GM10847 (cell line): ENCODE data around the gene CWC27.
A peak's percentile ranks its signal among the peaks of the same experiment; 100 is the strongest.

Source experiments
- POLR2A ChIP-seq: IDR thresholded peaks from 2 replicates; pipeline ENCODE4 v1.6.1; 2011; ENCODE audit not compliant: insufficient read length; ENCODE audit errors: extremely low read depth

Gene CWC27

DNA sequence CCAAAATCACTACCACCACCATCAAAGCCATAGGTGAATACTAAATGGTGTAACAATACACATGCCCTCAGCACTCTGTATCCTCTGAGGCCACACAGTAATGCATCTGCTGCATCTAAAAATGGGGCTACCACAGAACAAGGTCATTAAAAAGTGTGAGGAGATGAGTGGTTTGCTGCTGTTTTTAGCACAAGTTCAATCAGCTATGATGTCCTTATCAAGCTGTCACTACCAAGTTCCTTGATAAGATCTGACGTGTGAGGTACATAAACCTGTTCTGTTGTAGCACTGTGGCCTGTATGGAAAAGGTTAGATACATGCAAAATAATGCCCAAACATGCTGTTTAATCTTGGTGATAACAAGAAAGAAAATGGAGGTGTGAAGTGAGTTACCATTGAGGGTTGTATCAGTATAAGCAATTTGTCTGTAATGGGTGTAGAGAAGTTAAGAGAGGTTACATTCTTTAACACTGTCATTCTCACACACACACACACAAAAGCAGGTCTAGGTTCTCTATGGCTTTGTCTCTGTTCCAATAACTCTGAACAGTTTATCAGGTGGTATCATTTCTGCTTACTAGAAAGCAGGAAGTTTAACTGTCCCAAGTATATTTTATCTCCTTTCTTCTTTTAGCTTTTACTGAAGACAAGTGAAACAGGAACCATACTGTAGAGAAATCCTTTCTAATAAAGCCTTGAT is 252.9 kb downstream of the CWC27 start:
- TF ChIP-seq POLR2A = no peak

DNA sequence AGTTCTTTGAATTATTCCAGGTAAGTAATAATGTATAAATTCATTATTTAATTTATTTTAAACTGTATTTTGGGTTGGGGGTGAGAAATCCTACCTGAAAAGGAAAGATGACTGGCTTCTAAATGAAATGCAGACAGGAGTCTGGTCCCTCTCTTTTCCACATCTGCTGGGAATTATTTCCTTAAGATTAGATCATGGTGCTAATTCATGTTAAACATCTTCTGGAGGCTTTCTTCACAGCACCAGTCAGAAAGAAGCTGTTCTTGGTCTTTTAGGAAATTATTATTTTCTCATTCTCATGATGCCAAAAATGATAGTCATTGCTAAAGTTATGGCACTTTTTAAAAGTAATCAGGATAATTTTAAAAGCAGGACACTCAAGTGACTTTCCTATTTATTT is 254.2 kb downstream of the CWC27 start:
- no peak for TF ChIP-seq POLR2A

DNA sequence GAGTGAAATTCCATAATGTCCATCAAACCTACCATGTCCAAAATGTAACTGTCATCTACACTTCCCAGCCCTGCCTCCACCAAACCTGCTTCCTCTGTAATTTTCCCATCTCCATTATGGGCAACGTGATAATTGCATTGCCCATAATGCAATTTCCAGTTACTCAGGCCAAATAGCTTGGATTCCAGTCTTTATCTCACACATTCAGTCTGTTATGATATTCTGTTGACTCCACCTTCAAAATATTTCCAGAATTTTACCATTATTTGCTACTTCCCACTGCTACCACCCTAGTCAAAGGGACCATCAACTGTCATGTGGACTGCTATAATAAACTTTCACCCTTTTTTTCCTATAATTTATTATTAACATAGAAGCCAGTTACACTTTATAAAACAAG is 256.0 kb downstream of the CWC27 start:
- no peak for TF ChIP-seq POLR2A

DNA sequence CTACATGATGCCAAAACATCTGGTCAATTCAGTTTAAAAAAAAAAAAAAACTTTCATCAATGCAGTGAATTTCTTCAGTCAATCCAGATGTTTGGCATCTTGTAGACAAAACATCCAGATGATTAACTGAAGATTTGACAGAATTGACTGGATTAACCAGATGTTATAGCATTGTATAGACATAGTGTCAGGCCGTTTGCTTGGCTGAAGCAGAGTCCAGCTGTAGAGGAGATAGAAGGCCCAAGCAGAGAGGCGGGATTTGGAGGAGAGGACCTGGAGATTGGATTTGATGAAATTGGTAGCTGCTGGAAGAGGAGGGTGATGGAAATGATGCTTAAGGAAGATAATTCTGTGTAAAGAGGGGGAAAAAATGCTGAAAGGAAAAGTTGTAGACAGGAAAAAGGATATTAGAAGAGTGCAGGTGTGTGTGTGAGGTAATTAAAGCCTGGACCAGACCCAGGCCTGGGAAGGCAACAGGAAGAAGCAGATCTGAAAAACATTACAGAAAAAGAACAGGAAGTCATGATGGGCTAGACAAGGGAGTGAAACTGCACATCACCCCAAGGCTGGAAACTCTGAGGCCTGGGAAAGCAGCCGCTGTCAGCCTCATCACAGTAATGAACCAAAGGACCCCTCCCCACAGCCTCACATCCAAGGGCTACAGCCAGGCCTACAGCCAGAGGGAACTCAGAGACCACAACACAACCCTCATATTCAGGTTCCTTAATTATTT is 258.3 kb downstream of the CWC27 start:
- no peak for TF ChIP-seq POLR2A

DNA sequence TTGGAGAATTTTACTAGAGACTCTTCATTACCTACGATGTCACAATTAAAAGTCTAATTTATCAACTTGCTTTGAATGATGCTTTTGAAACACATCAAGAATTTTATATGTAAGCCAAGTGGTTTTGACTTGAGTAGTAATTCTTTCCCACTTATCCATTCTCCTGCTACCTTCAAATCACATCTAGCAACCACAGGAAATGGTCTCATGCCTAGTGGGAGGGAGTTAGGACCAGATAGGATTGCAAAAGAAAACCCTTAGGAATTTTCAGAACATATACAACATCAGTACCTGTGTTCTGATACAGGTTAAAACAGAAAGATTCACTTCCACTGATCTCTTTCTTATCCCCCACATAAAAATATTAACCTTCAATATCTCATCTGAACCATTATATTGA is 260.4 kb downstream of the CWC27 start:
- TF ChIP-seq POLR2A = no peak

DNA sequence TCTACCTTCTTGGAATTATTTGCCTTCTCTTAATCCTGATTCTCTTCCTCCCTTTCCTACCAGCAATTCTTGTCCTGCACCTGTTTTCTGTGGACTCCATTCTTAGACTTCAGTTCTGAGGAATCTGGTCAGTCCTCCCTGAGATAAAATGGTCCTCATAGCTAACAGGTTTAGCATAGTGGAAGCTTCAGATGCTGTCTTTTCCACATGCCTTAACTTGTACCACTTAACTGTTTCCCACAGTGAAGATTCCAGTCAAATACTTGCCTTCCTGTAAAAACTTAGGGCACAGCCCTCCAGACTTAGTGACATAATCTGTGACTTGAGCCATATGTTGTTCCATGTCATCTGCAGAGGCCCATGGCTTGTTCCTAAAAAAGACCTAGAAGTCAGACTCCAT is 261.3 kb downstream of the CWC27 start:
- TF ChIP-seq POLR2A = no peak

DNA sequence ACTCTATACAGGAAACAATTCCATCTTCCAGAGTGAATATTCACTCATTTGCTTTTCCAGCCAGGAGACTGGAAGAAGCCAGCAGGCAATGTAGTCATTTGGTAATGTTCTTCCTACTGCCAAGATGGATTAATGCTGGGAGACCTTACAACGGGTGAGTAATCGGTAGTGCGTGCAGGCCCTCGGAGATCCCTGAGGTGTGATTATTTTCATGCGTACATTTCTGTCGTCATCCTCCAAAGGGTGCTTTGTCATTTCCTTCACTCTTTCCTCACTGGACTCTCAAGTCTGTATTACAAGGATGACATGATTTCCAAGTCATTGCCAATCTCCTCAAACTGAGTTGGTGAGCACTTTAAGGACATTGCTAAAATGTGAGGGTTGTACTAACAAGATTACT is 263.5 kb downstream of the CWC27 start:
- TF ChIP-seq POLR2A = no peak

DNA sequence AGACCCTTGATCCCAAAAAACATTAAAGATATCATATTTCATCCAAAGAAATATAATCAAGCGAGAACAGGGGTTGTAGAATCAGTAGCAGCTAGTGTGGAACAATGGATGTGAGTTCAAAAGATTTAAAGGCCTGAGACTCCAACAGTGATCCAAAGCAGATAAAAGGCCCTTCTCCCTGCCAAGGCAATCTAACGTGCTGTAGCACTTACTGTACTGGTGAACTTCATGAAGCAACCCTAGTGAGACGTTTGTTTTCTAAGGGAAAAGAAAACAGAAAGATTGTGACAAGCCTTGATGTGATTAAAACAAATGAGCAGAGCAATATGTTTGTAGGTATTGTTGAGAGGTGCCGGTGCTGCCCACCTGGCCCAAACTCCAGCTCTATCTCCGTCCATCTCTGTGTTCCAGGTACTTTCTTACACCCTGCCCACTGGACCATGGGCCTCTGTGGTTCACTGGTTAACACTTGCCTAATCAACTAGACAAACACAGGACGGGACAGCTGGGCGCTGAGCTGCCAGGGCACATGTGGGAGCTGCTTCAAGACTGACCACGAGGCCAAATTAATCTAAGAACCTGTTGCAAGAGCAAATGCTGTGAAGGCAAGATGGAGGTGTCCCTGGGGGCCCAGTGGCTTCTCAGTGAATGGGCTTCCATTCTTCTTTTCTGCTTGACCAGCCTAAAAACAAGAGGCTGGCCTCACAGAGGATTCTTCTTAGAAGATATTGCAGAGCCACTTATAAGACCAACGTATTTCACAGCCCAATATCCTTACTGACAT is 265.5 kb downstream of the CWC27 start:
- TF ChIP-seq POLR2A = no peak

DNA sequence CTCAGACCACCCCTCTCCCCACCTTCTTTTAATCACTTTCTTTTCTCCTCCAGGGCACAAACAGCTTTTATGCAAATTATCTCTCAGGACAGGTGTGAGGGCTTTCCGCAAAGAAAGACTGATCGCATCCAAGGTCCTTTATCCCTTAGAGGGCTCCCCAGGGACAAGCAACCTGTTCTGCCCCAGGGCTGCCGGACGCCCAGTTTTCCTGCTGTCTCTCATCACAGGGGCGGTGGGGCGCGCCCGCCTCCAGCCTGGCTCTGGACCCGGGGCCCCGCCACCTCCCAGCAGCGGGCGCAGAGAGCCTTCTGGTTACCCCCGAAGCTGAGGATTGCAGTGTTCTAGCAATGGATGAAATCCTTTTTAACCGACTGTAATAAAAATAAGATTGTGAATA is 266.1 kb downstream of the CWC27 start:
- TF ChIP-seq POLR2A = no peak

DNA sequence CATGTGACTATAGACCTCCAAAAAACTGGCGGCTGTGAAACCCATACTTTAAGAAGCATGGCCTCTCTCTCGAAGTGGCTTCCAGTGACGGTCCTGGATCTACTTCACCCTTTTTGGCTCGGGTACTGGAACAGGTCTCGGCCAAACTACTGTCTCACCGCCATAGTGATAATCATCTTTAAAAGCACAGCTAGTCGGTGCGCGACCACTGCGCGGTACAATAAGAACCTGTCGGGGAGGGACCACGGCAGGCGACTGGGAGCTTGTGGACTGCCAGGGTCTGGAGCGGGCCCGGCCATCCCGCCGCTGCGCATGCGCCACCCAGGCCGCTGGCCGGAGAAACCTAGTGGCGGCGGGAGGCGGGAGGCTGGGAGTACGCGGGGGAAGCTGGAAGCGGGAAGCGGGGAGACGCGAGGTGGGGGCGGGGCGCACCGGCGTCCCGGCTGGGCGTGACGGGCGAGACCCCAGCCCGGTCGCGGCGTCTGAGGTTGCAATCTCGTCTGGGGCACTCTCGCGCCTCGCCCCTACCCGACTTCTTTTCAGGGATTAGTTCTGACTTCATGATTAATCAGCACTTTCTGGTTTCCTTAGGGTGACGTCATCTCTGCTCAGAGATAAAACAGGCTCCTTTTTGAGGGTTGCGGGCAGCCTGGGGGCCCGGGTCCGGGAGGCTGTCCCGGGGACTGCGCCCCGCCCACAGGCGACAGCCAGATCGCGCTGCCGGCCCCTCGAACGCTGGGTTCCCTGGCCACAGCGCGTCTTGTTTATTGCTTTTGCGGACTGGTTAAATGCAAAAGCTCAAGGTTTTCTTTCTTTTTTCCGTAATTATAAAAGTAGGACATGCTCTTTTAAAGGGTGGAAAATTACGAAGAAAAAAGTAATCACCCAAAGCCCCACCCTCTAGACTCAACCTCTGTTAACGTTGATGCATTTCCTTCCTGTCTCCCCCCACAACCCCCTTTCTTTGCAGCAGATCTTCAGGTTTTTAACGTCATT is 266.8 kb downstream of the CWC27 start:
- TF ChIP-seq POLR2A = peak; percentile 29

DNA sequence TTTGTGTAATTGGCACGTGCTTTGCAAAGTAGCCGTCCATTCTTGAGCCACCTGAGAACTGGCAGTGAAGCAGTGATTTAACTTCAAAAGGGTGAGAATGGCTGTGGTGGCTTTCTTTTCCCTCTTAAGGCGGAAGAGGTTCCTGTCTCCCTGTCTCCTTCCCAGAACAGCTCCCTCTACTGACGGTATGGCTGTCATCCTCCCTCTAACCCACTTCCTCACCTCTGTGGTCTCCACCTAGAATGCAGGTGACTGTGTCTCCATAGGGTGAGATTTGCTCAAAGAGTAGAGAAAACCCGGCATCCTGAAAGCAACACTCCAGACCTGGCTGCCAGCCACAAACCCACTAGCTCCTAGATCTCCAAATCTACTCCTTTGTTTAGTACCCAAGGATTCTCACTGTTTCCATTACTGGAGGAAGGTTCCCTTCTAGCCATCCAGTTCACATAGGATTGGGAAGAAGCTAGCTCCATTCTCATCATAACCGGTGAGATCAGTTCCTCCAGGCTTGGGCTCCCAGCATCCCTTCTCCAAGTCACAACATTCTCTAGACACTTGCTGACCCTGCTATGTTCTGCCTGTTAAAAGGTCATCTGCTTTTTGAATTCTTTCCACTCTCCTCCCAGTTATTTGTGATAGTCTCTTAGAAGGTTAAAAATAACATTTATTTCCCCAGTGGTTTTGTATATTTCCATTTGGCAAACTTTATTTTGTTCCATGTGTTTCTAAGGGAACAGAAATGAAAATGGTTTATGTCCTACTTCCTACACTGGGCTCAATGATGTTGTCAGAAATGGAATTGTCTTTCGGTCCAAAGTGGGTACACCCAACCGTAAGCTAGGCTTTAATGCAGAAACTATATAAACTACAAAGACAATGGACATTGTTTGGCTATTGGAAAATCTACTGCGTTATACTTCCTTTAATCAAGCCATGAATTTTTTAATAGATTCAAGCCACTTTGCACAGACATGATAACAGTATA is 269.4 kb downstream of the CWC27 start:
- no peak for TF ChIP-seq POLR2A

DNA sequence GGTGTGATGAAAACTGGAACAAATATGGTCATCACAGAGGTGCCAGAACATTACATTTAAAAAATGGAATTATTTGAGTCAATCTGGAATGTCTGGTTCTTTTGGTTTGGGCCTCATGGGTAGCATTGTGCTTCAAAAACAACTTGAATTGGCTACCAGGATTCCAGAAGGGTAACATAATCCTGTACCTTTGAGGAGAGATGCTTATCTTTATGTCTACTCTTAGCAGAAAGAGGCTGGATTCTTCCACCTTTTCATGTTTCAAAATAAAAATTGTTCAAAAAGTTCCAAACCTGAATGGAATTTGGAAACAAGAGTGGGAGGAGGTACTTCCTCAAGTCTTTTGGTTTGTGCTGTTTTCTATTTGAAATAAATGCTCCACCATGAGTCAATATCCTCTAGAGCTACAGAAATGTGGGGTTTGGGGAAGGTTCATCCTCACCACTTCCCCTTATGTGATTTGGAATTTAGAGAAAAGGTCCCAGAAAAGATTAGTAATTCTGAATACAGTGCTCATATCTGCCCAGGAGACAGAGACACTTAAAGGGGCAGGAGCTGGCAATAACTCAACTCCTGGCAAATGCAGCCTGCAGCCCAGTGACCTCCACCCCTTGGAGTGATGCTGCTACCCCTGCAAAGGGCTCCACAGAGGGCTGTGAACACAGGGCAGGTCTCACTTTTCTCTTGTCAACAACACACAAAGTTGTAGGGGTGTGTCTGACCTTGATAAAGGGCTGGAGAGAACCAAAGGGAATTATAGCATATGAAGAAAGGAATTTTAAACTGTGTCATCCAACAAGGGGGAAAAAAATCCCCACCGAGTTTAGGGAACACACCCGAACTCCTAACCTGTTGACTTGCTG is 272.8 kb downstream of the CWC27 start:
- TF ChIP-seq POLR2A = no peak

DNA sequence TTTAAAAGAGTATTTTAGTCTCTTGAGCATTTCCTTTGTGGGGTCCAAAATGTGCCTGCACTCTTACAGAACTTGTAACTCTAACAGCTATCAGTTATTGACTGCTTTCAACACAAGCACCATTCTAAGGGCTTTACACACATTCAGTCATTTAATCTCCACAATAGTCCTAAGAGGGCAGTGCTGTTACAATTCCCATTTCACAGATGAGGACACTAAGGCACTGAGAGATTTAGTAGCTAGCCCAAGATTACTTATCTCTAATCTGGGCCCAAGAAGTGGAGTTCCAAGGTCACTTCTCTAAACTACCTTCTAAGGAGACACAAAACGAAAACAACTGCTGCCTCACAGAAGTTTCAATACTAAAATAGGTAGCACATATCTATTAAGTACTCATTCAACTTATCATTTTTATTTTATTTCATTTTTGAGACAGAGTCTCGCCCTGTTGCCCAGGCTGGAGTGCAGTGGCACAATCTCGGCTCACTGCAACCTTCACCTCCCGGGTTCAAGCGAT is 275.2 kb downstream of the CWC27 start:
- no peak for TF ChIP-seq POLR2A
